H4 (cell line): Measurements from ENCODE around the gene TPSG1. TPM values are rescaled to one million over a fixed set of nuclear protein-coding genes. Genes with fewer than 3 reads are reported as not detected.
A peak's percentile ranks its signal among the peaks of the same experiment; 100 is the strongest.
"Not testable (repeated sequence)": the region's sequence is repeated elsewhere in the genome, so short reads cannot be mapped to it uniquely, and the experiment has no call there.

Experiments used
- DNase-seq: peaks from one replicate; pipeline ENCODE4 v3.0.0-alpha.2; 2015; ENCODE audit warnings: low spot score
- total RNA-seq: library from RNA; depleted of rRNA; stranded (reverse); fragments of >200 nt; shearing (Covaris generic); gene quantifications from 2 replicates; pipeline ENCODE4 v1.2.3, GENCODE V29; 2014

TPSG1 gene
- total RNA-seq, 1 experiment from 2014 or later = 1.1 TPM

DNA sequence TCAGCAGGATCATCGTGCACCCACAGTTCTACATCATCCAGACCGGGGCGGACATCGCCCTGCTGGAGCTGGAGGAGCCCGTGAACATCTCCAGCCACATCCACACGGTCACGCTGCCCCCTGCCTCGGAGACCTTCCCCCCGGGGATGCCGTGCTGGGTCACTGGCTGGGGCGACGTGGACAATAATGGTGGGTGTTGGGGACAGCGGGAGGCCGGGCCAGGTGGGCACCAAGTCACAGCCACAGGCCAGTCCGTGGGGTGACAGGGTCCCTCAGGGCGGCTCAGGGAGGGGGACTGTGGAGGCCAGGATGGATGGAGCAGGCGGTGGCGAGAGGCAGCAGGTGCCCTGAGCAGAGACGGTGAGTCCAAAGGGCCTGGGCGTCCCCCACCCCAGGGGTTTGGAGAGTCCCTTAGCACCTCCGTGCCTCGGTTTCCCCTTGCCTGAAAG lies 31.8 kb upstream of the TPSG1 start:
- DNase-seq = no peak

DNA sequence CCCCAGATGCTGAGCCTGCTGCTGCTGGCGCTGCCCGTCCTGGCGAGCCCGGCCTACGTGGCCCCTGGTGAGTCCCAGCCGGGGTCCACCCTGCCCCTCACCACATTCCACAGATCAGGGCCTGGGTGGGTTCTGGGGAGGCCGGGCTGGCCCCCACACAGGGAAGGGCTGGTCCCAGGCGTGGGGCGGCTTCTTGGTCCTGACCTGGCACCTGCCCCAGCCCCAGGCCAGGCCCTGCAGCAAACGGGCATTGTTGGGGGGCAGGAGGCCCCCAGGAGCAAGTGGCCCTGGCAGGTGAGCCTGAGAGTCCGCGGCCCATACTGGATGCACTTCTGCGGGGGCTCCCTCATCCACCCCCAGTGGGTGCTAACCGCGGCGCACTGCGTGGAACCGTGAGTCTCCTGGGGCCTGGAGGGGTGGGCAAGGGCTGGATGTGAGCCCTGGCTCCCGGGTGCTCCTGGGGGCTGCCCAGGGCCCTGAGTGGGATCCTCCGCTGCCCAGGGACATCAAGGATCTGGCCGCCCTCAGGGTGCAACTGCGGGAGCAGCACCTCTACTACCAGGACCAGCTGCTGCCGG lies 31.3 kb upstream of the TPSG1 start:
- DNase-seq = not testable (repeated sequence)

- DNase-seq = not testable (repeated sequence)
Measured at GRCh38 chr16:1255276-1256122, 30.4 kb upstream of the TPSG1 start, which contains the start of gene TPSD1. TPSD1 (plus strand) TSS chr16:1256069; CDS start chr16:1256281, 212 bp downstream.

DNA sequence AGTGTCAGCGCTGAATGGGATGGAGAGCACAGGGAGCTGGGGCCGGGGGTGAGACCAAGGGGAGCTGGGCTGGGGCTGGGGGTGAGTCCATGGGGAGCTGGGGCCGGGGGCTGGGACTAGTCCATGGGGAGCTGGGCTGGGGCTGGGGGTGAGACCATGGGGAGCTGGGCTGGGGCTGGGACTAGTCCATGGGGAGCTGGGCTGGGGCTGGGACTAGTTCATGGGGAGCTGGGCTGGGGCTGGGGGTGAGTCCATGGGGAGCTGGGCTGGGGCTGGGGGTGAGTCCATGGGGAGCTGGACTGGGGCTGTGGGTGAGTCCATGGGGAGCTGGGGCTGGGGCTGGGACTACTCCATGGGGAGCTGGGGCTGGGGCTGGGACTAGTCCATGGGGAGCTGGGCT lies 29.8 kb upstream of the TPSG1 start:
- not testable (repeated sequence) for DNase-seq

DNA sequence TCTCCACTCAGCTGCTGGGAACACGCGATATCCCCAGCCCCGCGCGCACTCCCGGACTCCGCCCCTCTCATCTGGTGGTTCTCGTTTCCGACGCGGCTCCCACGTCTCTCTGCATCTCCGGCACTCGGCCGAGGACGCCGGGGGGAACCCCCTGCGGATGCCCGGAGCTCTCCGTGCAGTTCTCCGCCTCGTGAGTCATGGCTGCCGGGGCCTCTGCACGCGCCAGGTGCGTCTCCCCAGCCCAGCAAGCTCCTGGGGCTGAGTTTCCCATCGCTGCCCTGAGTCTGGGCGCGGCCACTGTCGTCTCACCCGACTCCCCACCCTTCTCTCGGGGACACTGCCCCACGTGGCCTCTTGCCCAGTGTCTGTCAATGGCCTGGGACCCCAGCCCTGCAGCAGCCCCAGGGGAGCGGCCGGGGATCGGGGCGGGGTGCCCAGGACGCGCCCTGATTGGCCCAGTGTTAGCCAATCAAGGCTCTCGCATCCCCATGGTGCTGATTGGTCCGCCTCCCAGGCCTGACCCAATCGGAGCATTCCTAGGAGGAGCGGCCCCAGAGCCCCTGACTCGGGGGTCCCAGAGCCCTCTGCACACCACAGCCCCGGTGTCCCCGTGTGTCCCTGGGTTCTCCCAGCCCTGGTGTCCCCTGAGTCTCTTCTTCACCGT lies 28.8 kb upstream of the TPSG1 start:
- not testable (repeated sequence) for DNase-seq

DNA sequence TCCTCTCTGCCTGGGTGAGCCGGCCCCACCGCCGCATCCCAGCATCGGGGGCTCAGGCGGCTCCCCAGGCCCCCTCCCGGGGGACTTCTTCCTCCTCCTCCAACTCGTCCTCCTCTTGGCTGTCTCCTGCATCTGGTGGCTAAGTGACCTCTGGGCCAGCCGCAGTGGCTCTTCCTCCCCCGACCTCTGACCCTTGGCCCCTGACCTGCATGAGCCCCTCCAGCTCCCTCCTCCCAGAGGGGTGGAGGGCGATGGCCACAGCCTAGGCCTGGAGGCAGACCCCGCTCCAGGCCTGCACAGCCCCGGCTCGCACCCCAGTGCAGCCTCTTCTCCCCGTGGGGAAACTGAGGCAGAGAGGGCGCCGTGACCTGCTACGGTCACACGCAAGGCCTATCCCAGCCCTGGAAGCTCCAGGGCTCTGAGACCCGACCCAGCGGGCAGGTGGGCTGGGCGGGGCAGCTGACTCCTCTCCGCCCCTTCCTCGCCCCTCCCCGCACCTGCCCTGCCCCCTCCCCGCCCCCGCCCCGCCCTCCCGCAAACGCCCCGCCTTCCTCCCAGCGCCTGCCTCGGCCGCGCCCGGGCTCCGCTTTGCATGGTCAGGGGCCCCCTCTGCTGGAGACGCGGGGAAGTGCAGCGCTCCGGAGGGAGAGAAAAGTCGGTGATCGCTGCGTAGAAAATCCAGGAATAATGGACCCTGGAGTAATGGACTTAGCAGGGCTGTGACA lies 24.1 kb upstream of the TPSG1 start:
- DNase-seq = not testable (repeated sequence)

- not testable (repeated sequence) for DNase-seq
Measured at GRCh38 chr16:1247903-1248537, 23.0 kb upstream of the TPSG1 start.

GRCh38 chr16:1245452-1246020 lies 20.5 kb upstream of the TPSG1 start:
- DNase-seq = no peak

DNA sequence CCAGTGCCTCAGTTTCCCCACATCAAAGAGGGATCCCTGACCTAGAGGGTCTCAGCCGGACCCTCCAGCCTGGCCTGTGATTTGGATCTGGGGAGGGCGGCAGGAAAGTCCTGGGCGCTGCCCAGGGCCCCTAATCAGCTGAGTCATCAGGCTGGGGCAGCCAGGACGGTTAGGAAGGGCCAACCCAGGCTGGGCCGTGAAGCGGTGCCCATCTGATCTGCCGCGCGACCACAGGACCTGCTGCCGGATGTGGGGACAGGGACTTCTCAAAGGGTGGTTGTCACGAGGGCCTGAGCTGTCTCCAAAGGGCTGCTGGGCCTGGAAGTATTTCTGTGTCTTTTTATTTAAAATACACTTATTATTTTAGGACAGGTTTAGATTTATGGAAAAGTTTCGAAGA lies 19.8 kb upstream of the TPSG1 start:
- peak; percentile 38 for DNase-seq

DNA sequence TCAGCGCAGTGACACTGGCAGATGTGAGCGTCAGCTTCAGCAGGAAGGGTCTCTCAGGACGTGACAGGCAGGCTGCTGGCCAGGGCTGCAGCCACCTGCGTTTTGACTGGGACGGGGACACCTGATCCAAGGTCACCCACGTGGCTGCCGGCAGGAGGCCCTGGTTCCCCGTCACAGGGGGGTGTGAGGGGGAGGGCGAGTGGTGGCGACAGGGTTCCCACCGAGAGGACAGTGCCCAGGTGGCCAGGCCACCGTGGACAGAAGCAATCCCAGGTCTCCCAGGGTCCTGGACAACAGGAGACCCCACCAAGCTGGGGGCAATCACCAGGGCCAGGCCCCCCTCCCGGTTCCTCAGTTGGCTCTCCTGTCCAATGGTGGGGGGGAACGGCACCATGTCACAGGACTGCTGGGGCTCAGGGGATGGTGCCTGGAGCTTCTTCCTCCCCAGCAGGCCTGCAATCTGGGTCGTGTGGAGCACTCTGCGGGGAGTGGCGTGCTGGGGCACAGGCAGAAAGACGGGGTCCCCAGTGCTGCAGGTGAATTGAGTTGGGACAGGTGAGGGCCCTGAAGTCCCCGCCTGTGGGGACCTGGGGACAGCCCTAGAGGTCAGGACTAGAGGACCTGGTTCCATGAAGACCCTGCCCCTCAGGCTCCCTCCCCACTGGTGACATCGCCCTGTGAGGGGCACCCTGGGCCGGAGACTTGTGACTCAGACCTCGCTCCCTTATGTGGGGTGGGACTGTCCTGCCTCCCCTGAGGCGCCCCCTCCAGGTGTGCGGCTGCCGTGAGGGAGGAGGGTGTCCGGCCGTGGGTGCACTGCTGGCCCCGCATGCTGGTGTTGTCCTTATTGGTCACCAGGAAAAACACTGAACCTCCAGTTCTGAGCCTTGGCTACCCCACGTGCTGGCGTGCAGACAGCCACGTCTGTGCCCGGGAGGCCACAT lies 19.1 kb upstream of the TPSG1 start:
- not testable (repeated sequence) for DNase-seq

- not testable (repeated sequence) for DNase-seq
Measured at GRCh38 chr16:1243363-1243762, 18.3 kb upstream of the TPSG1 start.

DNA sequence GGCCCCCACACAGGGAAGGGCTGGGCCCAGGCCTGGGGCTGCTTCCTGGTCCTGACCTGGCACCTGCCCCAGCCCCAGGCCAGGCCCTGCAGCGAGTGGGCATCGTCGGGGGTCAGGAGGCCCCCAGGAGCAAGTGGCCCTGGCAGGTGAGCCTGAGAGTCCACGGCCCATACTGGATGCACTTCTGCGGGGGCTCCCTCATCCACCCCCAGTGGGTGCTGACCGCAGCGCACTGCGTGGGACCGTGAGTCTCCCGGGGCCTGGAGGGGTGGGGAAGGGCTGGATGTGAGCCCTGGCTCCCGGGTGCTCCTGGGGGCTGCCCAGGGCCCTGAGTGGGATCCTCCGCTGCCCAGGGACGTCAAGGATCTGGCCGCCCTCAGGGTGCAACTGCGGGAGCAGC lies 16.0 kb upstream of the TPSG1 start:
- DNase-seq = not testable (repeated sequence)

GRCh38 chr16:1240436-1240835 lies 15.4 kb upstream of the TPSG1 start, which contains the start of gene TPSAB1:
TPSAB1 (plus strand) TSS chr16:1240705; CDS start chr16:1240939, 234 bp downstream.
- DNase-seq = not testable (repeated sequence)

DNA sequence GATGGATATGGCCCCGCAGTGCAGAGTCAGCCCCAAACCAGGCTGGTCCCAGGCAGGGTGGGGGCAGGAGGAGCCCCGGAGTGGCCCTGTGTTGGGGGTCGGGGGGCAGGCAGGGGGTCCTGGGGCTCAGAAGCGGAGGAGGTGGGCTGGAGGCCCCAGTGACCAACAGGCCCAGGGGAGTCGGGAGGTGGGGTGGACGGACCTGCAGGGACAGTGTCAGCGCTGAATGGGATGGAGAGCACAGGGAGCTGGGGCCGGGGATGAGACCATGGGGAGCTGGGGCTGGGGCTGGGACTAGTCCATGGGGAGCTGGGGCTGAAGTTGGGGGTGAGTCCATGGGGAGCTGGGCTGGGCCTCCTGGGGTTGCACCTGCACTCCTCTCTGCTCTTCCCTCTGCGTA lies 14.5 kb upstream of the TPSG1 start:
- not testable (repeated sequence) for DNase-seq

DNA sequence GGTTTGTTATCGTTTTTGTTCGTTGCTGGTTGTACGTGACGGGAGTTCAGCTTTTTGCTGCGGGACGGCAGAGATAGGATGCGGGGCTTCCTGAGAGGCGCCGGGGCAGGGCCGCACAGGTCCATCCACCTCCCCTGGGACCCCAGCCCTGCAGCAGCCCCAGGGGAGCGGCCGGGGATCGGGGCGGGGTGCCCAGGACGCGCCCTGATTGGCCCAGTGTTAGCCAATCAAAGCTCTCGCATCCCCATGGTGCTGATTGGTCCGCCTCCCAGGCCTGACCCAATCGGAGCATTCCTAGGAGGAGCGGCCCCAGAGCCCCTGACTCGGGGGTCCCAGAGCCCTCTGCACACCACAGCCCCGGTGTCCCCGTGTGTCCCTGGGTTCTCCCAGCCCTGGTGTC lies 13.8 kb upstream of the TPSG1 start:
- not testable (repeated sequence) for DNase-seq

- no peak for DNase-seq
Measured at GRCh38 chr16:1237990-1238389, 12.9 kb upstream of the TPSG1 start.

GRCh38 chr16:1236659-1237058 lies 11.6 kb upstream of the TPSG1 start:
- DNase-seq = not testable (repeated sequence)

- not testable (repeated sequence) for DNase-seq
Measured at GRCh38 chr16:1232049-1232748, 7.1 kb upstream of the TPSG1 start.

- not testable (repeated sequence) for DNase-seq
Measured at GRCh38 chr16:1231301-1231700, 6.2 kb upstream of the TPSG1 start.
